Sigmoid colon (tissue), 7 donors: ENCODE results near the gene NAA80. TPM values are rescaled to one million over a fixed set of nuclear protein-coding genes. Genes with fewer than 3 reads are reported as not detected.
A peak's percentile ranks its signal among the peaks of the same experiment; 100 is the strongest.

Source experiments
- DNase-seq: peaks from one replicate; pipeline ENCODE4 v3.0.0-alpha.2; 2019
- H3K27ac ChIP-seq, 4 donors: fragments of 200-600 bp; sonication (generic); one replicate each; pipeline ENCODE4 v1.5.1; 2016 to 2019; ENCODE audit warnings: mild to moderate bottlenecking in 1 of 4
- H3K27me3 ChIP-seq, 3 donors: fragments of 200-600 bp; sonication (generic); one replicate each; pipeline ENCODE4 v1.5.1; 2019; ENCODE audit warnings: mild to moderate bottlenecking in 1 of 3
- H3K36me3 ChIP-seq, 4 donors: fragments of 200-600 bp; sonication (generic); one replicate each; pipeline ENCODE4 v1.5.1; 2016 to 2019
- H3K4me1 ChIP-seq, 4 donors: fragments of 200-600 bp; sonication (generic); one replicate each; pipeline ENCODE4 v1.5.1; 2017 to 2019
- H3K4me3 ChIP-seq, 4 donors: fragments of 200-600 bp; sonication (generic); one replicate each; pipeline ENCODE4 v1.5.1; 2017 to 2019; ENCODE audit warnings: mild to moderate bottlenecking in 2 of 4, moderate library complexity in 1 of 4
- H3K9me3 ChIP-seq, 4 donors: fragments of 200-600 bp in 3 of 4; sonication (generic) in 3 of 4; one replicate each; pipeline versions ENCODE4 v1.5.1 to v1.6.1; 2013 to 2019
- EP300 ChIP-seq, 4 donors: sonication (generic); formaldehyde crosslinking; IDR thresholded peaks; one replicate each; pipeline ENCODE4 v1.6.1; 2017; ENCODE audit warnings: antibody characterized with exemption in 4 of 4
- POLR2A ChIP-seq, 2 donors: fragments of 450-650 bp; IDR thresholded peaks; one replicate each; pipeline ENCODE4 v1.6.1; 2016; ENCODE audit warnings: antibody characterized with exemption in 2 of 2, mild to moderate bottlenecking in 2 of 2, moderate library complexity in 2 of 2
- POLR2AphosphoS5 ChIP-seq, 4 donors: sonication (generic); formaldehyde crosslinking; IDR thresholded peaks; one replicate each; pipeline ENCODE4 v1.6.1; 2017; ENCODE audit warnings: antibody characterized with exemption in 4 of 4
- WGBS, 2 donors: extraction: QIAGEN DNeasy Blood & Tissue Kit; methylation state at CpG; one replicate each; pipeline ENCODE4 v1.1.7; 2013; 5-methylcytosine and 5-hydroxymethylcytosine counted together
- intact Hi-C: fragments of 100-400 bp; cut with DNase I; formaldehyde crosslinking; loops from one replicate; pipeline ENCODE4 v1.15.1; 2023
- polyA plus RNA-seq, 3 donors: library from polyadenylated mRNA; stranded (reverse); fragments of 200-250 nt; gene quantifications; one replicate each; pipeline ENCODE4 v1.2.3, GENCODE V29; 2013
- total RNA-seq, 4 donors: library from RNA; depleted of rRNA; stranded (reverse); fragments of >200 nt; gene quantifications; one replicate each; pipeline ENCODE4 v1.1.0, GENCODE V29; 2016
- TF ChIP-seq, protein P1 (sequence below), 4 experiments: fragments of 450-650 bp in 3 of 4; fragments of 200-600 bp in 1 of 4; IDR thresholded peaks; one replicate each; pipeline ENCODE4 v1.5.1; 2016 to 2019; ENCODE audit warnings: antibody characterized with exemption in 4 of 4, mild to moderate bottlenecking in 3 of 4, moderate library complexity in 2 of 4
- donor health status: healthy with polysubstance abuse.
- donor health status: Bipolar disorder and iron deficiency.
- donor health status: healthy.

NAA80 gene, protein sequence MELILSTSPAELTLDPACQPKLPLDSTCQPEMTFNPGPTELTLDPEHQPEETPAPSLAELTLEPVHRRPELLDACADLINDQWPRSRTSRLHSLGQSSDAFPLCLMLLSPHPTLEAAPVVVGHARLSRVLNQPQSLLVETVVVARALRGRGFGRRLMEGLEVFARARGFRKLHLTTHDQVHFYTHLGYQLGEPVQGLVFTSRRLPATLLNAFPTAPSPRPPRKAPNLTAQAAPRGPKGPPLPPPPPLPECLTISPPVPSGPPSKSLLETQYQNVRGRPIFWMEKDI
- 1 to 10 TPM; 3.6 to 9.4 (median 7.6) TPM for total RNA-seq
- 1 to 10 TPM; 3.5 to 9.5 (median 4.2) TPM for polyA plus RNA-seq

DNA sequence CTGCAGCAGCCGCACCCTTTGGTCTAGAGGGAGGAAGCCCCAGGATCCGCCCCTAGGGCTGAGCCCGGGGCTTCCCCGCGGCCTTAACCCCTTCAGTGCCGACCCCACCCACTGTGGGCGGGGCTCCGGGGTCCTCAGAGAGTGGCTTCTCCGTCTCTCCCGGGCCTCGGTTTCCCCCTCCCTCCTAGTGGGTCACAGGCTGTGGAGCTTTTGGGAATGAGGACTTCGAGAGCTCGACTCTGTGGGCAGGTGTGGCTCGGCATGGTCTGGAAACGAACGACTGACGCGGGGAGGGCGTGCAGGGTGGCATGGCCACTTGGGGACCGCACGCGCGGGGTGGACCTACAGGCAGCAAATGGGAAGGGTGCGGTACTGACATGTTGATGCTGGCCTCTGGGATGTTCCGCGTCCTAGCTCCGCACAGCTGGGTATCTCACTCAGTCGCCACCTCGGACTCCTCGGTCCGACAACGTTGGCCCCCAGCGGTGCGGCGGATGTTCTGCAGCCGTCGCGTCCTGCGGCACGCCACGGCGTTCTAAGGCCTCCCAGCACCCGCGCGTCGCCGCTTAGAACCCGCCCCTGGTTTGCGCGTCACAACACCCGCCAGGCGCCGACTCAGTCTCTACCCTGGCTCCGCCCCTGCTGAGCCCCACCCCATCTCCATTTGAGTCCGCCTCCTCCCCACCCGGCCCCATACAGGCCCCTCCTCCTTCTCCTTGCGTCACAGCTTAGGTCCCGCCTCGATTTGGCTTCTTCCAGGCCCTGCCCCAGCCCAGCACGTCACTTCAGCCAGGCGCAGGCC, at the start of gene NAA80, which contains the start of gene HYAL3:
TSS of gene NAA80 (minus strand) at position 570 of the 802 bp plus-strand sequence. CDS start 1,942 bp downstream, outside the sequence.
TSS of gene HYAL3 (minus strand) at position 570 of the 802 bp plus-strand sequence. CDS start 3,803 bp downstream, outside the sequence.
- Histone ChIP-seq H3K27me3 (no peaks in the 10 kb centered on the region), H3K9me3 (no peaks in the 10 kb centered on the region), H3K4me3 (peak within 1 kb of the TSS; percentile 60 to 69 (median 63)), H3K27ac (peak within 1 kb of the TSS; percentile 88 to 89 (median 88)), H3K4me1 (peaks cover 4 to 45% (median 40%) of the 10 kb centered on the region in 4 donors), H3K36me3 (no peaks in the 10 kb centered on the region)
- 0 to 1% methylated on average over 61 of the region's 61 CpGs for WGBS, 2 donors
- TF ChIP-seq POLR2A (IDR thresholded peaks at IDR 0.05) (peak; percentile 83 to 96), EP300 (IDR thresholded peaks at IDR 0.05) (no peak), POLR2AphosphoS5 (IDR thresholded peaks at IDR 0.05) (peak; percentile 96 to 97 (median 97))
- TF ChIP-seq, protein P1, sequence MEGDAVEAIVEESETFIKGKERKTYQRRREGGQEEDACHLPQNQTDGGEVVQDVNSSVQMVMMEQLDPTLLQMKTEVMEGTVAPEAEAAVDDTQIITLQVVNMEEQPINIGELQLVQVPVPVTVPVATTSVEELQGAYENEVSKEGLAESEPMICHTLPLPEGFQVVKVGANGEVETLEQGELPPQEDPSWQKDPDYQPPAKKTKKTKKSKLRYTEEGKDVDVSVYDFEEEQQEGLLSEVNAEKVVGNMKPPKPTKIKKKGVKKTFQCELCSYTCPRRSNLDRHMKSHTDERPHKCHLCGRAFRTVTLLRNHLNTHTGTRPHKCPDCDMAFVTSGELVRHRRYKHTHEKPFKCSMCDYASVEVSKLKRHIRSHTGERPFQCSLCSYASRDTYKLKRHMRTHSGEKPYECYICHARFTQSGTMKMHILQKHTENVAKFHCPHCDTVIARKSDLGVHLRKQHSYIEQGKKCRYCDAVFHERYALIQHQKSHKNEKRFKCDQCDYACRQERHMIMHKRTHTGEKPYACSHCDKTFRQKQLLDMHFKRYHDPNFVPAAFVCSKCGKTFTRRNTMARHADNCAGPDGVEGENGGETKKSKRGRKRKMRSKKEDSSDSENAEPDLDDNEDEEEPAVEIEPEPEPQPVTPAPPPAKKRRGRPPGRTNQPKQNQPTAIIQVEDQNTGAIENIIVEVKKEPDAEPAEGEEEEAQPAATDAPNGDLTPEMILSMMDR (IDR thresholded peaks at IDR 0.05), result peak; percentile 28 to 58 (median 44)
- intact Hi-C loops, result loop anchor here (2.0 kb wide), 1 partner anchor 22 kb away; no protein-coding TSS in a partner anchor
- peak; percentile 100 for DNase-seq

DNA sequence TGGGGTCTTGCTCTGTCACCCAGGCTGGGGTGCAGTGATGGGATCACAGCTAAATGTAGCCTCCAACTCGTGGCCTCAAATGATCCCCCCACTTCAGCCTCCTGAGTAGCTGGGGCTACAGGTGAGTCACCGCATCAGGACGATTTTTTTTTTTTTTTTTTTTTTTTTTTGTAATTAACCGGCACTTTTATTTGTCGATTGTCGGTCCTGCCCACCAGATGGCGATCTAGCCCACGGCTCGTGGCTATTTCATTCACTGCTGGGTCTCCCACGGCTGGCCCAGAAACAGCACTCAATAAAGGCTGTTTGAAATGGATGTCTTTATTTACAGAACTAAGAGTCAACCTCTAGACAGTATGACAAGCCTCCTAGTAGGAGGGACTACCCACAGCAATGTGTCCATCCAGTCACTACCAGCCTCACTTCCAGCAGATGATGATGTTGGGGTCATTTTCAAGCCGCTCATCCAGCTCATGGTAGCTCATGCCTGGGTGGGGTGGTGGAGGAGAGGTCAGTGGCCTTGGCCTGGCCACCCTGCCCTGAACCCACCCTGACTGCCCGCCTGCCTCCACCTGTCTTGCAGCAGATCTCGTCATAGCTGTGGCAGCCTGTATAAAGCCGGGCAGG, 48.1 kb upstream of the NAA80 start:
- peak overlapping the region in 2 of 4 donors; percentile 39 to 54 for H3K27ac ChIP-seq
- peaks cover 0 to 40% (median 36%) of the 10 kb centered on the region in 4 donors for H3K4me1 ChIP-seq
- peaks cover 0 to 14% (median 9%) of the 10 kb centered on the region in 4 donors for H3K36me3 ChIP-seq
- TF ChIP-seq, protein P1 (IDR thresholded peaks at IDR 0.05), result peak in 2 of 4 experiments; percentile 40 to 56
- TF ChIP-seq POLR2A (IDR thresholded peaks at IDR 0.05), result no peak
- WGBS, 2 donors, result 26 to 27% methylated on average over 14 of the region's 14 CpGs
- no peak overlapping the region for H3K4me3 ChIP-seq
- H3K9me3 ChIP-seq, result no peaks in the 10 kb centered on the region
- H3K27me3 ChIP-seq, result no peaks in the 10 kb centered on the region
- intact Hi-C loops, result loop anchor here (1.0 to 5.0 kb wide), 2 partner anchors 195 to 265 kb away; partner anchors contain the start of gene CISH
- DNase-seq, result peak; percentile 83

DNA sequence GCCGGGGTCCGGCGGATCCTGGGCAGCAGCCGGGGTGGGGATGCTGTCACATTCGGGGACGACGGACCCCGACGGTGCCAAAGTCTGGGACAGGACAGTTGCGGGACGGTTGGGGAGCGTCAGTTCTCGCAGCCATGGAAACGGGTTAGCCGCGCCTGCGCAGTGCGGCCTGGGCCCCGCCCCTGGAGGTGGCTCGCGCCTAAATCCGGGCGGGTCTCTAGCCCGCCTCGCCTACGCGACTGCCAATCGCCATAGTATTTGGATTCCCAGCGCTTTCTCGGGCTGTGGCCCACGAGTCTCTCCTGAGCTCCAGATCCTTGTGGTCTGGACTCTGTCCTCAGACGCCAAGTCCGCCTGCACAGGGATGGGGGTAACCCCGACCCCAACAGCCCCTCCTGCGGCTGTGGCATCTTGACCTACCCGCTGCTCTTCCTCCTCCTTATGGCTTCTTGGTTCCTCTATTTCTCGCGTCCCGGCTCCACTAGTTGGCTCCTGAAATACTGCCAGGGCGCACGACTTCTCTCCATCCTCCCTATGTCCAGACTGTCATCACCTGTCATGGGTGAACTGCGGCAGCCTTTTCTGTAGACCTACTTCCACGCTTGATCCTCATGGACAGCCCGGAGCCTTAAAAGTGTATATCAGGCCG, 46.5 kb upstream of the NAA80 start, which contains the start of gene ZMYND10:
TSS of gene ZMYND10 (minus strand) at position 147 of the 649 bp plus-strand sequence. CDS start 153 bp downstream, outside the sequence.
- H3K36me3 ChIP-seq, result peaks cover 0 to 14% (median 9%) of the 10 kb centered on the region in 4 donors
- no peaks in the 10 kb centered on the region for H3K9me3 ChIP-seq
- peak within 1 kb of the TSS in 3 of 4 donors; percentile 28 to 43 (median 41) for H3K4me3 ChIP-seq
- intact Hi-C loops, result loop anchor here (5.0 kb wide), 1 partner anchor 267 kb away; the partner anchor contains the start of gene CISH
- peaks cover 0 to 41% (median 36%) of the 10 kb centered on the region in 4 donors for H3K4me1 ChIP-seq
- no peaks in the 10 kb centered on the region for H3K27me3 ChIP-seq
- WGBS, 2 donors, result 7 to 11% methylated on average over 45 of the region's 45 CpGs
- peak; percentile 82 for DNase-seq
- H3K27ac ChIP-seq, result peak within 1 kb of the TSS in 1 of 4 donors; percentile 12
- TF ChIP-seq POLR2AphosphoS5 (IDR thresholded peaks at IDR 0.05) (no peak), POLR2A (IDR thresholded peaks at IDR 0.05) (no peak), EP300 (IDR thresholded peaks at IDR 0.05) (no peak)
- TF ChIP-seq, protein P1 (IDR thresholded peaks at IDR 0.05), result no peak

DNA sequence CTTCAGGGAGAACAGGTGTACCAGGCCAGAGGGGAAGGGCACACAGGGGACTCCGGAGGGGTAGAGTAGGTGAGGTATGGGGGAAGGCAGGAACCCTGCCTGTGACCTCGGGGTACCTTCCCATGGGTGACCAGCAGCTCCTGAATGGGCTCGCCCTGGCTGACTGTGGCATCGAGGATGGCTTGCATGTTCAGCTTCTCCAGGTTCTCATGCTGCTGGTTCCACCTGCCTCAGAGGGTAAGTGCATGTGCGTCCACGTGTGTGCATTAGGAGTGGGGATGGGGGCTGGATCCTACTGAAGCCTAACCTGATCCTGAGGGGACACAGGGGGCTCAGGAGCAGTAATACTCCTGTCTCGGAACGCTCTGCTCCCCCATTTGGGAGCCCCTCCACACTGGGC, 45.8 kb upstream of the NAA80 start:
- 77 to 86% methylated on average over 8 of the region's 8 CpGs for whole genome bisulfite sequencing, 2 donors
- no peaks in the 10 kb centered on the region for H3K27me3 ChIP-seq
- intact Hi-C loops, result loop anchor here (5.0 kb wide), 1 partner anchor 267 kb away; the partner anchor contains the start of gene CISH
- TF ChIP-seq POLR2AphosphoS5 (IDR thresholded peaks at IDR 0.05) (no peak), POLR2A (IDR thresholded peaks at IDR 0.05) (no peak), EP300 (IDR thresholded peaks at IDR 0.05) (no peak)
- TF ChIP-seq, protein P1 (IDR thresholded peaks at IDR 0.05), result no peak
- peak overlapping the region in 2 of 4 donors; percentile 41 to 43 for H3K4me3 ChIP-seq
- no peak for DNase-seq
- peak overlapping the region in 1 of 4 donors; percentile 12 for H3K27ac ChIP-seq
- no peaks in the 10 kb centered on the region for H3K9me3 ChIP-seq
- H3K36me3 ChIP-seq, result peaks cover 0 to 14% (median 9%) of the 10 kb centered on the region in 4 donors
- peaks cover 0 to 42% (median 41%) of the 10 kb centered on the region in 4 donors for H3K4me1 ChIP-seq
